DMS53 treated with DMSO at 0.1 percent for 48 hours (cell line): ENCODE data around the gene ADAMTSL2.

ENCODE experiments used
- DNase-seq: peaks from one replicate; lab custom pipeline; 2025; ENCODE audit not compliant: unreplicated experiment; lab: John Stamatoyannopoulos, UW

Gene ADAMTSL2

GRCh38 chr9:133516256-133516960, 18.1 kb upstream of the ADAMTSL2 start:
- DNase-seq: no peak

- no peak for DNase-seq
These were observed 17.5 kb upstream of the ADAMTSL2 start for GRCh38 chr9:133516961-133517350.

GRCh38 chr9:133517711-133518110, 16.8 kb upstream of the ADAMTSL2 start:
- no peak for DNase-seq

- DNase-seq: no peak
These were observed 16.3 kb upstream of the ADAMTSL2 start for GRCh38 chr9:133518200-133518599.

- no peak for DNase-seq
These were observed 15.6 kb upstream of the ADAMTSL2 start for GRCh38 chr9:133518706-133519449.

- DNase-seq: no peak
These were observed 14.8 kb upstream of the ADAMTSL2 start for GRCh38 chr9:133519693-133520092.

- DNase-seq: no peak
These were observed 14.2 kb upstream of the ADAMTSL2 start for GRCh38 chr9:133520121-133520835.

GRCh38 chr9:133521122-133522072, 13.1 kb upstream of the ADAMTSL2 start:
- no peak for DNase-seq

- DNase-seq: no peak
These were observed 12.2 kb upstream of the ADAMTSL2 start for GRCh38 chr9:133522073-133522910.

GRCh38 chr9:133523106-133523505, 11.4 kb upstream of the ADAMTSL2 start:
- DNase-seq: no peak

- DNase-seq: no peak
These were observed 10.4 kb upstream of the ADAMTSL2 start for GRCh38 chr9:133524146-133524545.

- no peak for DNase-seq
These were observed 9.8 kb upstream of the ADAMTSL2 start, which contains the start of gene MYMK for GRCh38 chr9:133524679-133525228. Gene MYMK, minus strand, starts transcription at chr9:133524959. Its CDS starts 115 bp downstream, at chr9:133524844.

- DNase-seq: no peak
These were observed 8.8 kb upstream of the ADAMTSL2 start for GRCh38 chr9:133525677-133526076.

GRCh38 chr9:133526721-133527321, 7.7 kb upstream of the ADAMTSL2 start:
- DNase-seq: no peak

GRCh38 chr9:133527444-133527920, 7.0 kb upstream of the ADAMTSL2 start:
- DNase-seq: no peak

- no peak for DNase-seq
These were observed 6.3 kb upstream of the ADAMTSL2 start for GRCh38 chr9:133528001-133528875.

GRCh38 chr9:133528876-133529241, 5.6 kb upstream of the ADAMTSL2 start:
- DNase-seq: no peak

GRCh38 chr9:133529457-133529856, 5.0 kb upstream of the ADAMTSL2 start:
- no peak for DNase-seq
